ENCODE data around the gene SAPCD2.

SAPCD2 gene

GRCh38 chr9:137083394-137084004 lies 13.1 kb upstream of the SAPCD2 start:
- Histone ChIP-seq H3F3A (ENCODE audit: insufficient read depth, low read length) (peaks cover 6% of the 10 kb centered on the region; the same call in 1 of the 2 replicates), H3K79me2 (ENCODE audit: low read length) (peaks cover 18% of the 10 kb centered on the region), H3K9me3 (replicated peaks; ENCODE audit: insufficient read depth, low read length) (no peaks in the 10 kb centered on the region), H3K9ac (ENCODE audit: low read length) (no peak overlapping the region), H3K36me3 (replicated peaks; ENCODE audit: insufficient read depth, low read length) (peaks cover 3% of the 10 kb centered on the region; the same call in 1 of the 2 replicates), H3K9me2 (replicated peaks; ENCODE audit: insufficient read depth, low read length) (no peaks in the 10 kb centered on the region), H3K27me3 (replicated peaks; ENCODE audit: insufficient read depth, low read length) (no peaks in the 10 kb centered on the region), H3K4me1 (ENCODE audit: low read length) (peaks cover 12% of the 10 kb centered on the region), H3K4me2 (ENCODE audit: low read depth, low read length) (no peak overlapping the region), H4K20me1 (ENCODE audit: insufficient read depth, low read length) (no peaks in the 10 kb centered on the region), H3K27ac (ENCODE audit: low read length) (no peak overlapping the region), H3K4me3 (ENCODE audit: low read length) (no peak overlapping the region), H2AFZ (ENCODE audit: low read length) (no peak overlapping the region)
- DNase-seq = no peak
- TF ChIP-seq EZH2phosphoT487 (IDR thresholded peaks at IDR 0.05; ENCODE audit: low read length) = no peak
- no peak for TF ChIP-seq EZH2 (optimal IDR thresholded peaks at IDR 0.05; ENCODE audit: low read depth, low read length)
- TF ChIP-seq CTCF (IDR thresholded peaks at IDR 0.05; ENCODE audit: low read length) = no peak

- no peaks in the 10 kb centered on the region for H3K9me2 ChIP-seq (replicated peaks; ENCODE audit: insufficient read depth, low read length)
- no peak overlapping the region for H3K4me2 ChIP-seq (ENCODE audit: low read depth, low read length)
- TF ChIP-seq CTCF (IDR thresholded peaks at IDR 0.05; ENCODE audit: low read length) = no peak
- TF ChIP-seq EZH2 (optimal IDR thresholded peaks at IDR 0.05; ENCODE audit: low read depth, low read length) = no peak
- no peak for TF ChIP-seq EZH2phosphoT487 (IDR thresholded peaks at IDR 0.05; ENCODE audit: low read length)
- no peaks in the 10 kb centered on the region for H3K27me3 ChIP-seq (replicated peaks; ENCODE audit: insufficient read depth, low read length)
- peaks cover 6% of the 10 kb centered on the region; the same call in 1 of the 2 replicates for H3F3A ChIP-seq (ENCODE audit: insufficient read depth, low read length)
- H3K36me3 ChIP-seq (replicated peaks; ENCODE audit: insufficient read depth, low read length) = peaks cover 3% of the 10 kb centered on the region; the same call in 1 of the 2 replicates
- no peak overlapping the region for H3K9ac ChIP-seq (ENCODE audit: low read length)
- H4K20me1 ChIP-seq (ENCODE audit: insufficient read depth, low read length) = no peaks in the 10 kb centered on the region
- DNase-seq = no peak
- H2AFZ ChIP-seq (ENCODE audit: low read length) = no peak overlapping the region
- peaks cover 11% of the 10 kb centered on the region for H3K4me1 ChIP-seq (ENCODE audit: low read length)
- no peak overlapping the region for H3K27ac ChIP-seq (ENCODE audit: low read length)
- peaks cover 24% of the 10 kb centered on the region for H3K79me2 ChIP-seq (ENCODE audit: low read length)
- no peaks in the 10 kb centered on the region for H3K9me3 ChIP-seq (replicated peaks; ENCODE audit: insufficient read depth, low read length)
- no peak overlapping the region for H3K4me3 ChIP-seq (ENCODE audit: low read length)
These were observed 12.6 kb upstream of the SAPCD2 start for GRCh38 chr9:137082925-137083290.

GRCh38 chr9:137082222-137082924 lies 12.0 kb upstream of the SAPCD2 start:
- H3K79me2 ChIP-seq (ENCODE audit: low read length) = peaks cover 24% of the 10 kb centered on the region
- no peak overlapping the region for H3K4me2 ChIP-seq (ENCODE audit: low read depth, low read length)
- H3K9me3 ChIP-seq (replicated peaks; ENCODE audit: insufficient read depth, low read length) = no peaks in the 10 kb centered on the region
- no peak for TF ChIP-seq CTCF (IDR thresholded peaks at IDR 0.05; ENCODE audit: low read length)
- no peak for TF ChIP-seq EZH2 (optimal IDR thresholded peaks at IDR 0.05; ENCODE audit: low read depth, low read length)
- no peak for TF ChIP-seq EZH2phosphoT487 (IDR thresholded peaks at IDR 0.05; ENCODE audit: low read length)
- no peak overlapping the region for H2AFZ ChIP-seq (ENCODE audit: low read length)
- H3K27me3 ChIP-seq (replicated peaks; ENCODE audit: insufficient read depth, low read length) = no peaks in the 10 kb centered on the region
- H3K9me2 ChIP-seq (replicated peaks; ENCODE audit: insufficient read depth, low read length) = no peaks in the 10 kb centered on the region
- peaks cover 3% of the 10 kb centered on the region; the same call in 1 of the 2 replicates for H3K36me3 ChIP-seq (replicated peaks; ENCODE audit: insufficient read depth, low read length)
- H3K4me3 ChIP-seq (ENCODE audit: low read length) = no peak overlapping the region
- H3K27ac ChIP-seq (ENCODE audit: low read length) = no peak overlapping the region
- peaks cover 6% of the 10 kb centered on the region; the same call in 1 of the 2 replicates for H3F3A ChIP-seq (ENCODE audit: insufficient read depth, low read length)
- H4K20me1 ChIP-seq (ENCODE audit: insufficient read depth, low read length) = no peaks in the 10 kb centered on the region
- H3K9ac ChIP-seq (ENCODE audit: low read length) = no peak overlapping the region
- DNase-seq = no peak
- peaks cover 7% of the 10 kb centered on the region for H3K4me1 ChIP-seq (ENCODE audit: low read length)

All from MM.1S (cell line).